ENCODE measurements around the gene SEMA3D. TPM values are rescaled to one million over a fixed set of nuclear protein-coding genes. Genes with fewer than 3 reads are reported as not detected.

The SEMA3D gene
- total and polyA plus RNA-seq, 4 experiments from 2014 or later = not detected

DNA sequence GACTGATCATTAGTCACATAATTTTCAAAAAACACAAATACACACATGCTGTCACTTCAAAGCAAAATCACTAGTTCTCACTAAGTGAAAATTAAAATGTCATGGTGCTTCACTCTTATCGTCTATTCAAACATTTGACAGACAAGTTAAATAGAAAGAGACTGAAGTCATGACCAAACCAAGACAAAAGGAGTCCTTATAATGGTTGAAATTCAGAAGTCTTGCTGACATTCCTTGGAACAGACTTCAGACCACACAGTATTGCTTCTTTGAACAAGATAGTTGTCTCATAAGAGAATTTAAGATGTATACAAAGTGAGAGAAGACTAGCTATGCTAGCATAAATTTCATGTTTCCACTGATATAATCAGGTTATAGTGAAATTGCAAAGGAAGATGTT, 119.5 kb downstream of the SEMA3D start:
- Histone ChIP-seq H3K9me3 (ENCODE audit: control insufficient read depth in 1 of 2, low read length in 2 of 2) (no peaks in the 10 kb centered on the region), H3K4me1 (ENCODE audit: insufficient read depth, low read length) (no peaks in the 10 kb centered on the region), H3K36me3 (ENCODE audit: insufficient read depth, low read length) (no peaks in the 10 kb centered on the region), H3K27ac (ENCODE audit: low read depth, low read length) (no peak overlapping the region), H3K4me3 (ENCODE audit: low read length in 2 of 2) (no peak overlapping the region), H3K27me3 (ENCODE audit: insufficient read depth, low read length) (no peaks in the 10 kb centered on the region)
- H3K4me1 Mint-ChIP-seq = no peaks in the 10 kb centered on the region
- ChIA-PET CTCF (ENCODE audit: partially characterized antibody) (no interaction called here), POLR2A (ENCODE audit: partially characterized antibody) (no interaction called here)
- intact Hi-C loops (cut with micrococcal nuclease) = no loop called here
- no peak overlapping the region for H3K27ac Mint-ChIP-seq
- H3K27me3 Mint-ChIP-seq = no peaks in the 10 kb centered on the region
- H3K4me3 Mint-ChIP-seq = no peak overlapping the region
- no peaks in the 10 kb centered on the region for H3K36me3 Mint-ChIP-seq
- peaks cover 0 to 7% (median 0%) of the 10 kb centered on the region in 8 donors for H3K9me3 Mint-ChIP-seq
- DNase-seq = no peak

DNA sequence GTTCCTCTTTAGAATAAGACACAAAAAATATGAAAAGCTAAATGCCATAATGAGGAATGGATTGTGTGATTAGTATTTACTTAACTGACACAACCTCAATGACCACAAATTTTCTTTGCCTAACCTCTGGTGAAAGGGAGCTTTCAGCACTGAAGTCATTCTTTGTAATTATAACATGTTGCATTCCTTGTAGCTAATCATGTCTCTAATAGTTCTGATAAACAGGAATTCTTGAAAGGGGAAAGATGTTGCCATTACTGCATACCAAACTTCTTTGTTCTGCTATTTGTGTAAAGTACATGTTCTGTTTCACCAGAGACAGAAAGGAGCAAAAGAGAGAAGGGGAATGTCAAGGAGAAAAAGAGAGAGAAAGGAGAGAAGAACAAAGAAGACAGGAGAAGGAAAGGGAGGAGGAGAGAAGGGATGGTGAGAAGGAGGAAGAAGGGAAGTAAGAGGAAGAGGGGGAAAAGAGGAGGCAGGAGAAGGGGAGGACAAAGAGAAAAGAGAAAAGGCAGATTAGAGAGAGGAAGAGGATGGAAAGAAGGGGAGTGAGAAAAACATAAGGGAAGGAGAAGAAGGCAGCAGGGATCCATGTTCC, 120.9 kb downstream of the SEMA3D start:
- H3K27me3 ChIP-seq (ENCODE audit: insufficient read depth, low read length) = no peaks in the 10 kb centered on the region
- no peak overlapping the region for H3K4me3 Mint-ChIP-seq
- intact Hi-C loops (cut with micrococcal nuclease) = no loop called here
- no peaks in the 10 kb centered on the region for H3K36me3 Mint-ChIP-seq
- no peak overlapping the region for H3K4me3 ChIP-seq (ENCODE audit: low read length in 2 of 2)
- H3K27ac Mint-ChIP-seq = no peak overlapping the region
- no peaks in the 10 kb centered on the region for H3K27me3 Mint-ChIP-seq
- H3K9me3 ChIP-seq (ENCODE audit: control insufficient read depth in 1 of 2, low read length in 2 of 2) = no peaks in the 10 kb centered on the region
- H3K4me1 Mint-ChIP-seq = no peaks in the 10 kb centered on the region
- H3K27ac ChIP-seq (ENCODE audit: low read depth, low read length) = no peak overlapping the region
- no peaks in the 10 kb centered on the region for H3K4me1 ChIP-seq (ENCODE audit: insufficient read depth, low read length)
- H3K36me3 ChIP-seq (ENCODE audit: insufficient read depth, low read length) = no peaks in the 10 kb centered on the region
- POLR2A ChIA-PET (ENCODE audit: partially characterized antibody) = no interaction called here
- CTCF ChIA-PET (ENCODE audit: partially characterized antibody) = no interaction called here
- no peak for DNase-seq
- H3K9me3 Mint-ChIP-seq = peaks cover 0 to 7% (median under 1%) of the 10 kb centered on the region in 8 donors

DNA sequence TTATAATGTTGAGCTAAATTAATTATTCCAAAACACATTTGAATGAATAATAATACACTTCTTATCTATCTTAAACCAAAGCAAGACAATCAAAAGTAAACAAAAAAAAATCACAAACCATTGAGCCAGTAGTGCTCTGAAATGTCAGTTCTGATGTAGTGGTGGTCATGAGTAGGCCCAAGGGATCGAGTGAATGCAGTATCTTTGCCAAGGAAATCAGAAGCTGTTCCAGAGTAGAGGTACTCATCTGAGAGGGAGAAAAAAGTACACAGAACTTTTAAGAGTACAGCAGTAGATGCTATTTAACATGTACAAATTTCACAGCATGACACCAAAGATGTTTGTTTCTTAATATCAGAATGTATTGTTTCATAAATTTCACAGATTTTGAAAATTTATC, 121.5 kb downstream of the SEMA3D start:
- H3K27ac ChIP-seq (ENCODE audit: low read depth, low read length) = no peak overlapping the region
- H3K36me3 ChIP-seq (ENCODE audit: insufficient read depth, low read length) = no peaks in the 10 kb centered on the region
- H3K27me3 ChIP-seq (ENCODE audit: insufficient read depth, low read length) = no peaks in the 10 kb centered on the region
- no peak overlapping the region for H3K4me3 ChIP-seq (ENCODE audit: low read length in 2 of 2)
- no peaks in the 10 kb centered on the region for H3K9me3 ChIP-seq (ENCODE audit: control insufficient read depth in 1 of 2, low read length in 2 of 2)
- Mint-ChIP-seq H3K4me3 (no peak overlapping the region), H3K4me1 (no peaks in the 10 kb centered on the region), H3K27ac (no peak overlapping the region), H3K9me3 (peaks cover 0 to 6% (median under 1%) of the 10 kb centered on the region in 8 donors), H3K36me3 (no peaks in the 10 kb centered on the region), H3K27me3 (no peaks in the 10 kb centered on the region)
- DNase-seq = no peak
- ChIA-PET CTCF (ENCODE audit: partially characterized antibody) (no interaction called here), POLR2A (ENCODE audit: partially characterized antibody) (no interaction called here)
- intact Hi-C loops (cut with micrococcal nuclease) = no loop called here
- H3K4me1 ChIP-seq (ENCODE audit: insufficient read depth, low read length) = no peaks in the 10 kb centered on the region

DNA sequence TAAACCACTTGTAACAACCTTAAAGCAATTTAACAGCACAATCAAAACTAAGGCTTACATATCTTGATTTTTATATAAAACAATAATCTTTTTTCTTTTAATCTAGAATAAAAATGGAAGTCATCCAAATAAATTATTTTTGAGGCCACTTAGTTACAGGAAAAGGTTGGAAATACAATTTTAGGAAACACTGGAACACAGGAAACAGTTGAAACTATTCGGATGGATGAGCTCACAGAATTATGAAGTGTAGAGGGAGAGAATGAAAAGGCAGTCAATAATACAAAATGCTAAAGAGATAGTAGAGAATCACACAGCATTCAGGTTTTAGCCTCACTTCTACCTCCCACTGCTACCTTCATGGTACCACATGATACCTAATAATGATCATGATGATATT, 124.2 kb downstream of the SEMA3D start:
- no peaks in the 10 kb centered on the region for H3K27me3 ChIP-seq (ENCODE audit: insufficient read depth, low read length)
- H3K27ac ChIP-seq (ENCODE audit: low read depth, low read length) = no peak overlapping the region
- Mint-ChIP-seq H3K36me3 (no peaks in the 10 kb centered on the region), H3K27me3 (no peaks in the 10 kb centered on the region), H3K4me1 (no peaks in the 10 kb centered on the region), H3K27ac (no peak overlapping the region), H3K4me3 (no peak overlapping the region), H3K9me3 (peaks cover 0 to 4% (median 1%) of the 10 kb centered on the region in 8 donors)
- H3K36me3 ChIP-seq (ENCODE audit: insufficient read depth, low read length) = no peaks in the 10 kb centered on the region
- no peaks in the 10 kb centered on the region for H3K9me3 ChIP-seq (ENCODE audit: control insufficient read depth in 1 of 2, low read length in 2 of 2)
- no peaks in the 10 kb centered on the region for H3K4me1 ChIP-seq (ENCODE audit: insufficient read depth, low read length)
- intact Hi-C loops (cut with micrococcal nuclease) = no loop called here
- no peak for DNase-seq
- ChIA-PET POLR2A (ENCODE audit: partially characterized antibody) (no interaction called here), CTCF (ENCODE audit: partially characterized antibody) (no interaction called here)
- H3K4me3 ChIP-seq (ENCODE audit: low read length in 2 of 2) = no peak overlapping the region

DNA sequence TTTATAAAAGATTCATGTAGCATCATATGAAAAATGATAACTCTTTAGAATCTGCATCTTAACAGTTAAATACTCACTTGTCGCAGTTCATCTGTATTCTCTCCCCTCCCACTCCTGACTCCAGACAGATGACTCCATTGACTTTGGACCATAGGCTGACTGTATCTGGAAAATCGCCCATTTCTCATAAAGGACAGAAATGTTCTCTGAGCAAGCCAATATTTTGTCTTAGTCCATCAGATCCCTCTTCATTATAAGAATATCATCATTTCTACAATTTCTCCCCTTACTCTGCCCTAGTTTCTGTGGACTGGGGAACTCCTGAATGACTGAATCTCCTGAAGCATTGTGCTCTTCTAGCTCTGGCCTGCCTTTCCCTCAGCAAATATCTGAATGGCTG, 125.4 kb downstream of the SEMA3D start:
- no peak overlapping the region for H3K4me3 Mint-ChIP-seq
- no peaks in the 10 kb centered on the region for H3K4me1 Mint-ChIP-seq
- Histone ChIP-seq H3K4me1 (ENCODE audit: insufficient read depth, low read length) (no peaks in the 10 kb centered on the region), H3K36me3 (ENCODE audit: insufficient read depth, low read length) (no peaks in the 10 kb centered on the region), H3K27ac (ENCODE audit: low read depth, low read length) (no peak overlapping the region), H3K27me3 (ENCODE audit: insufficient read depth, low read length) (no peaks in the 10 kb centered on the region), H3K9me3 (ENCODE audit: control insufficient read depth in 1 of 2, low read length in 2 of 2) (no peaks in the 10 kb centered on the region), H3K4me3 (ENCODE audit: low read length in 2 of 2) (no peak overlapping the region)
- ChIA-PET CTCF (ENCODE audit: partially characterized antibody) (no interaction called here), POLR2A (ENCODE audit: partially characterized antibody) (no interaction called here)
- DNase-seq = no peak
- H3K27me3 Mint-ChIP-seq = no peaks in the 10 kb centered on the region
- peaks cover 0 to 5% (median 2%) of the 10 kb centered on the region in 8 donors for H3K9me3 Mint-ChIP-seq
- no peak overlapping the region for H3K27ac Mint-ChIP-seq
- intact Hi-C loops (cut with micrococcal nuclease) = no loop called here
- H3K36me3 Mint-ChIP-seq = no peaks in the 10 kb centered on the region

DNA sequence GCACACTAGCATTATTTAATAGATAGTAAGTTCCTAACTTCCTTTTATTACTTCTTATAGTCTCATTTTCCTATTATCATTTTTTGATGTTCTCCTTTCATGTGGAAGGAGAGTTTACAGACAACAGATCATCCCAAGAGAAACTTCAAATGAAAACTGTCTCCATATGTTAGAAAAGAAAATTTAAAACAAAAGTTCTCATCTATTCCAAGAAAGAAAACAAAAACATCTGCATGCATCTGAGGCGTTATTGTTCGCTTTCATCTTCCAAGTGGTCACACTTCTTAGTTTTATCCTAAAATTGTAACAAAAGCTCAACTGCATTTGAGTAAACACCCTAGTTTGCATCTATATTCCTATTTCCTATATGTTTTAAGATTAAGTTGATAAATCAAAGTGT, 126.2 kb downstream of the SEMA3D start:
- Histone ChIP-seq H3K27me3 (ENCODE audit: insufficient read depth, low read length) (no peaks in the 10 kb centered on the region), H3K4me1 (ENCODE audit: insufficient read depth, low read length) (no peaks in the 10 kb centered on the region), H3K27ac (ENCODE audit: low read depth, low read length) (no peak overlapping the region), H3K4me3 (ENCODE audit: low read length in 2 of 2) (no peak overlapping the region), H3K9me3 (ENCODE audit: control insufficient read depth in 1 of 2, low read length in 2 of 2) (no peaks in the 10 kb centered on the region), H3K36me3 (ENCODE audit: insufficient read depth, low read length) (no peaks in the 10 kb centered on the region)
- Mint-ChIP-seq H3K9me3 (peaks cover 0 to 5% (median 2%) of the 10 kb centered on the region in 8 donors), H3K27ac (no peak overlapping the region), H3K27me3 (no peaks in the 10 kb centered on the region), H3K36me3 (no peaks in the 10 kb centered on the region), H3K4me3 (no peak overlapping the region), H3K4me1 (no peaks in the 10 kb centered on the region)
- no peak for DNase-seq
- intact Hi-C loops (cut with micrococcal nuclease) = no loop called here
- ChIA-PET CTCF (ENCODE audit: partially characterized antibody) (no interaction called here), POLR2A (ENCODE audit: partially characterized antibody) (no interaction called here)

GRCh38 chr7:85055906-85056305, 130.9 kb downstream of the SEMA3D start:
- no peak overlapping the region for H3K27ac Mint-ChIP-seq
- CTCF ChIA-PET (ENCODE audit: partially characterized antibody) = no interaction called here
- no peaks in the 10 kb centered on the region for H3K36me3 Mint-ChIP-seq
- no peak overlapping the region for H3K4me3 Mint-ChIP-seq
- intact Hi-C loops (cut with micrococcal nuclease) = no loop called here
- POLR2A ChIA-PET (ENCODE audit: partially characterized antibody) = no interaction called here
- no peaks in the 10 kb centered on the region for H3K4me1 Mint-ChIP-seq
- Histone ChIP-seq H3K27me3 (ENCODE audit: insufficient read depth, low read length) (no peaks in the 10 kb centered on the region), H3K36me3 (ENCODE audit: insufficient read depth, low read length) (no peaks in the 10 kb centered on the region), H3K4me3 (ENCODE audit: low read length in 2 of 2) (no peak overlapping the region), H3K27ac (ENCODE audit: low read depth, low read length) (no peak overlapping the region), H3K9me3 (ENCODE audit: control insufficient read depth in 1 of 2, low read length in 2 of 2) (no peaks in the 10 kb centered on the region), H3K4me1 (ENCODE audit: insufficient read depth, low read length) (no peaks in the 10 kb centered on the region)
- peaks cover 0 to 7% (median 2%) of the 10 kb centered on the region in 8 donors for H3K9me3 Mint-ChIP-seq
- no peaks in the 10 kb centered on the region for H3K27me3 Mint-ChIP-seq
- DNase-seq = no peak

DNA sequence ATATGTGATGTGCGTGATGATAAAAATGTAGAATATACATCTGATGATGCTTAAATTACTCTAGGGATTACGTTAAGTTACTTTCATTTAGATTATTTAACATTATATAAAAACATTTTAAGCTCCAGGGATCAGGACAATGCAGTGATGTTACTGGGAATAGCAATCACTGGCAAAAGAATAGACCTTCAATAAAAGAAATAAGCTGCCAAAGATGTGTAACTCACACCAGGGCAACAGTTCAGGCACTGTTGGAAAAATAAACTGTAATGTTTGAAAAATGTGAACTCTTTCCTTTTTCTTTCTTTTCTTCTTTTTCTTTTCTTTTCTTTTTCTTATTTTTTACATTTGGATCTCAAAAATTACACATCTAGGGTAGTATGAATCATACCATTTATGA, 131.7 kb downstream of the SEMA3D start:
- no peak for DNase-seq
- intact Hi-C loops (cut with micrococcal nuclease) = no loop called here
- ChIA-PET POLR2A (ENCODE audit: partially characterized antibody) (no interaction called here), CTCF (ENCODE audit: partially characterized antibody) (no interaction called here)
- Histone ChIP-seq H3K4me1 (ENCODE audit: insufficient read depth, low read length) (no peaks in the 10 kb centered on the region), H3K4me3 (ENCODE audit: low read length in 2 of 2) (no peak overlapping the region), H3K9me3 (ENCODE audit: control insufficient read depth in 1 of 2, low read length in 2 of 2) (no peaks in the 10 kb centered on the region), H3K27ac (ENCODE audit: low read depth, low read length) (no peak overlapping the region), H3K27me3 (ENCODE audit: insufficient read depth, low read length) (no peaks in the 10 kb centered on the region), H3K36me3 (ENCODE audit: insufficient read depth, low read length) (no peaks in the 10 kb centered on the region)
- Mint-ChIP-seq H3K27ac (no peak overlapping the region), H3K27me3 (no peaks in the 10 kb centered on the region), H3K4me3 (no peak overlapping the region), H3K36me3 (no peaks in the 10 kb centered on the region), H3K4me1 (no peaks in the 10 kb centered on the region), H3K9me3 (peaks cover 0 to 7% (median 2%) of the 10 kb centered on the region in 8 donors)

All from CD4-positive, alpha-beta memory T cell (primary cell).